Measurements from ENCODE around the gene HSF4.
"Not testable (repeated sequence)": the region's sequence is repeated elsewhere in the genome, so short reads cannot be mapped to it uniquely, and the experiment has no call there.

The HSF4 gene

GRCh38 chr16:67164599-67165061 lies at the start of gene HSF4:
HSF4 (plus strand) TSS chr16:67164745; CDS start chr16:67164812, 67 bp downstream.
- DNase-seq = no peak

- DNase-seq = no peak
Observed at GRCh38 chr16:67114793-67115192, 49.8 kb upstream of the HSF4 start.

- no peak for DNase-seq
Observed at GRCh38 chr16:67115639-67116038, 48.9 kb upstream of the HSF4 start.

DNA sequence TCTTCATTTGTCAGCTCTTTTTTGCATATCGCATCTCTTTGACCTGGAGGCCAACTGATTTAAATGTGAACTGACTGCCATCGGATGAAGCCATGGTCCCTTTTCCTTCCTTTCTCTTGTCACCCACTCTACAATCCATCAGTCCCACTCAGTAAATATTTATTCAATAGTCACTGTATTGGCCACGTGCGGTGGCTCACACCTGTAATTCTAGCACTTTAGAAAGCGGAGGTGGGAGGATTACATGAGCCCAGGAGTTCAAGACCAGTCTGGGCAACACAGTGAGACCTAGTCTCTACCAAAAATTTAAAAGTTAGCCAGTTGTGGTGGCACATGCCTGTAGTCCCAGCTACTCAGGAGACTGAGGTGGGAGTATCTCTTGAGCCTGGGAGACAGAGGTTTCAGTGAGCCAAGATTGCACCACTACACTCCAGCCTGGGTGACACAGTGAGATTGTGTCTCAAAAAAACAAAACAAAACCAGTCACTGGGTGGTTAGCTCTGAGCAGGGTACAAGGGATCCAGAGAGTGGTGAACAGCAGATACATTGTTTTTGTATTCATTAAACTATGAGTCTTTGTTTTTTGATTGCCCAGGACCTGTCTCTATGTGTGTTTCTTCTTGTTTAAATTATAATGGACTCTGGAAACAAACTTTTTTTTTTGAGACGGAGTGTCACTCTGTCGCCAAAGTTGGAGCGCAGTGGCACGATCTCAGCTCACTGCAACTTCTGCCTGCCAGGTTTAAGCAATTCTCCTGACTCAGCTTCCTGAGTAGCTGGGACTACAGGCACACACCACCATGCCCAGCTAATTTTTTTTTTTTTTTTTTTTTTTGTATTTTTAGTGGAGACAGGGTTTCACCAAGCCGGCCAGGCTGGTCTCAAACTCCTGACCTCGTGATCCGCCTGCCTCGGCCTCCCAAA lies 47.9 kb upstream of the HSF4 start:
- DNase-seq = no peak

DNA sequence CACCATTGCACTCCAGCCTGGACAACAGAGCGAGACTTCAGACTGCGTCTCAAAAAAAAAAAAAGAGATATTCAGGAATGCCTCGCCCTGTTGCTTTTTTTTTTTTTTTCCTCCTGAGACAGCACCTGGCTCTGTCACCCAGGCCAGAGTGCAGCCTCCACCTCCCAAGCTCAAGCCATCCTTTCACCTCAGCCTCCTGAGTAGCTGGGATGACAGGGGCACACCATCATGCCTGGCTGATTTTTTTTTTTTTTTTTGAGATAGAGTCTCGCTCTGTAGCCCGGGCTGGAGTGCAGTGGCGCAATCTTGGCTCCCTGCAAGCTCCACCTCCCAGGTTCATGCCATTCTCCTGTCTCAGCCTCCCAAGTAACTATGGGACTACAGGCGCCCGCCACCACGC lies 46.8 kb upstream of the HSF4 start:
- DNase-seq = no peak

DNA sequence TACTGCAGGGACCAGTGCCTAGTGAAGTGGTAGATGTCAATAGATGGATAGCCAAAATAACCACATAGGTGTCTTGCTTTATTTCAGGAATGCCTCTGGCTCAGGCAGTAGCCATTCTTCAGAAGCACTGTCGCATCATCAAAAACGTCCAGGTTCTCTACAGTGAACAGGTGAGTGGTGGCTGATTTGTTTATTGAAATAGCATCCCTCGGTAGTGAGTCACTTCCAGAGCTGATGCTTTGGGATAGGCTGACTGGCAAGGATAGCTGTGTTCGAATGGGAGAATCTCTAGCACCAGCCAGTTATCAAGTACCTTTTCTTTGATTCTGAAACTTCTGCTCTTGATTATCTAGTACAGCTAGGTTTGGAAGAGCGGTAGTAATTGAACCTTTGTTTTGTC lies 44.5 kb upstream of the HSF4 start:
- DNase-seq = no peak

DNA sequence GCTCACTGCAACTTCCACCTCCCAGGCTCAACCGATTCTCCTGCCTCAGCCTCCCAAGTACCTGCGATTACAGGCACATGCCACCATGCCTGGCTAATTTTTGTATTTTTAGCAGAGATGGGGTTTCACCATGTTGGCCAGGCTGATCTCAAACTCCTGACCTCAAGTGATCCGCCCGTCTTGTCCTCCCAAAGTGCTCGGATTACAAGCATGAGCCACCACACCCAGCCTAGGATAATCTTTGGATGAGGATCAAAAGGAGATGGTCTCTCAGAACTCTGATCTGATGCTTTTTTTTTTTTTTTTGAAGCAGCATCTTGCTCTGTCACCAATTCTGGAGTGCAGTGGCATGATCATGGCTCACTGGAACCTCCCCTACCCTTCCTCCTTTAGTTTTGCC lies 41.7 kb upstream of the HSF4 start:
- DNase-seq = not testable (repeated sequence)

- no peak for DNase-seq
Observed at GRCh38 chr16:67128417-67128816, 36.1 kb upstream of the HSF4 start.

DNA sequence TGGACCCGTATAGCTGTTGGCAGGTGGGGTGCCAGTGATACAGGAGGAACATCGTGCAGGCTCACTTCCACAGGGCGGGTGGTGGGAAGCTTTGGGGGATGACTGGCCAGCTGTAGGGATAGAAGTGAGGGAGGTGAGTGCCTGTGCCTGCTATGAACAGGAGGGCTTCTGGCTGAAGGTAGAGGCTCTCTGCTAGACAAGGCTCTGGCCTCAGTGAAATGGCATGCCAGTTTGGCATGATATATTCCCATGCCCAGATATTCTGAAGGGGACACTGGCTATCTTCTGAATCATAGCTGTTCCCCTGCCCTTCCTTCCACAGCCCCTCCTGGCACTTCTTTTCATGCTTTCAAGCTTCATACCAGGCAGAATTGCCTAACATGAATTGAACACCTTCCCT lies 35.7 kb upstream of the HSF4 start:
- DNase-seq = no peak

GRCh38 chr16:67129422-67129821 lies 35.1 kb upstream of the HSF4 start:
- no peak for DNase-seq

DNA sequence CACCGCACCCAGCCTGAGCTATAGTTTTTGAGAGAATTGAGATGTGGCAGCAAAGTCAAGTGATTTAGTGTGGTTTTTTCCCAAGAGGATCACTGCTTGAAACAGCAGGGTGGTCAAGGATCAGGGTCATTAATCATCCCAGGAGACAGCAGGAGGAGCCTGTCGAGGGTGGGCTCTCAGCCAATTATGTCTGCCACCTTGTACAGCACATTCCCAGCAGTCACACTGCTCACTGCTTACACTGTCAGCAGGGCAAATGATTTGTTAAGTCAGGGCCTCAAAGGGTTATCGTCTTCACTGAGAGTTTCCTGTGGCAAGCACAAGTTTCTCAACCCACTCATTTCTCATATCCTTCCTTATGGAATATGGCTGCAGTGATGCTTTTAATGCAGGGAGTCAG lies 26.9 kb upstream of the HSF4 start:
- no peak for DNase-seq

GRCh38 chr16:67141391-67141790 lies 23.2 kb upstream of the HSF4 start:
- DNase-seq = no peak

GRCh38 chr16:67142342-67142741 lies 22.2 kb upstream of the HSF4 start:
- no peak for DNase-seq

GRCh38 chr16:67144943-67145342 lies 19.6 kb upstream of the HSF4 start:
- no peak for DNase-seq

GRCh38 chr16:67145746-67146145 lies 18.8 kb upstream of the HSF4 start:
- DNase-seq = no peak

DNA sequence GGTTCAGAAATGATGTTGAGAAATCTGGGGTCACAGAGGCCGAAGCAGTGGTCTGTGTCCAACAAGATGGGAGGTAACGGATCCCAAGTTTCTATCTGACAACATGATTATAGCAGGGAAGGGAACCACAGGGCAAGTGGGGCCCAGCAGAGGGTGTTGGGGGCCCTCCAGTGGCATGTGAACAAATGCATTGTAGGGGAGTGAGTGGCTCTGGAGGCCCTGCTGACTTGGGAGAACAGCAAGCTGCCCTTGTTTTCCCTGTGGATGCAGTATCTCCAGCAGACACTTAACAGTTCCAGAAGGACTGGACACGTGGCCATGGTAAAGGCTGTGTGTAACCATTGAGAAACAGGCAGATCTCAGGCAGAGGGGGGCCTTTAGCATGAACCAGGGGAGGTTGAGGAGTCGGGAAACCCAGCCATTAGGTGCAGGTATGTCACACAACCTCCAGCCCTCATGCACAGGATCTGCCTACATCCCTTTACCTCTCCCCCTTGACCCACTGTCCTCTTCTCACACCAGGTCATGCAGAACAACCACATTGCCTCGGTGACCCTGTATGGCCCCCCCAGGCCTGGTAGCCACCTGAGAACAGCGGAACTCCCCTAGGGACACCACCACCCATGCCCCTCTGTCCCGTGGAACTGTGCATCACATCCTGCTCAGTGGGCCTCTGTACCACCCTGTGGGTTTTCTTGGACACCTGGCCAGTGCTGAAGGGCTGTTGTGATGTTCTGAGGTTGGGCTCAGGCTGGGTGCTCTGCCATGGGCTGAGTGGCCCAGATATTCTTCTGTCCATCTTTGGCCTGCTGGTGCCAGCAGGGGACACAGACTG lies 17.8 kb upstream of the HSF4 start:
- no peak for DNase-seq

DNA sequence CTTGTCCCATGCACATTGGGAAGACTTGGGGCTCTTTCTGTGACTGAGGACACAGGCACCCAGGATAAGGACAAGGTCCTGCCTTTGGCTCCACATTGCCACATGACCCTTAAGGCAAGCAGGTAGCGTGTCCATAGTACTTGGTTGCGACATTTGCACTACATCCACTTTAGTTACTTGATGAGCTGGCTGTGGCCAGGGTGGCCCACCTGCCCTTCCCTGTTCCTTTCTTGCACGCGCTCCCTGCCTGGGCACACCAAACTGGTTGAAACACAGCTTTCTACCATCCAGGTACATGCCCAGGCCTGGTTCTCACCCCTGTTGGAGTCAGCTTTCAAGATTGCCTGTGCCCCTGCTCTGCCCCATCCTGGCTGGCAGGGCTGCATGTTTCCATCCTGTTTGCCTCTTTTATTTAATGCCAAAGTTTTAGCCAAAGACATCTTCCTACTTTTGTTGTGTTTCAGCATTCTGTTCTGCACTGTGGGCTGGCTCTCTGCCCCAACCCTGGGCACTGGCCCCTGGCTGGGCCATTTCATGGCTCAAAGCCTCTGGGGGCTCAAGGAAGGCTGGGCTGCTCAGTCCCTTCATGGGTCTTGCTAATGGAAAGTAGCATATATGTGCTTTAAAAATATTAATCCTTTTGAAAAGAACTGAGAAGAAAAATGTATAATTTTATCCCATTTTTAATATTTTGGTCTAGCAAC lies 17.0 kb upstream of the HSF4 start:
- DNase-seq = no peak

DNA sequence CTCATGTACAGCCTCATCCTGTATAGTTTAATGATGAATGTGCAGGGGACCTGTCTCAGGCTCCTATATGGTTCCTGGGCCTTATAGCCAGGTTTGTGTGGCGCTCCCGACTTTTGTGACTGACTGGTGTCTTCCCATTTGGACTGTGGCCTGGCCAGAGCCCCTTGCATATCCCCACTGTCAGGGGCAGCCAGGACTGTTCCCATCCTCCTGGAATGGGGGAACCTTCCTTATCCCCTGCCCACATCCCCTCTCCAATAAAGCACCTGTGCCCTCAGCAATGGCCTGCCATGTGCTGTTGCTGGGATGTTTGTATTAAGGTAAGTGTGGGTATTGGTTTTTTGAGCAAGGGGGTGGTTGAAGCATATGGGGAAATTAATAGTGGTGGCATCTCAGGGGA lies 16.3 kb upstream of the HSF4 start:
- no peak for DNase-seq

DNA sequence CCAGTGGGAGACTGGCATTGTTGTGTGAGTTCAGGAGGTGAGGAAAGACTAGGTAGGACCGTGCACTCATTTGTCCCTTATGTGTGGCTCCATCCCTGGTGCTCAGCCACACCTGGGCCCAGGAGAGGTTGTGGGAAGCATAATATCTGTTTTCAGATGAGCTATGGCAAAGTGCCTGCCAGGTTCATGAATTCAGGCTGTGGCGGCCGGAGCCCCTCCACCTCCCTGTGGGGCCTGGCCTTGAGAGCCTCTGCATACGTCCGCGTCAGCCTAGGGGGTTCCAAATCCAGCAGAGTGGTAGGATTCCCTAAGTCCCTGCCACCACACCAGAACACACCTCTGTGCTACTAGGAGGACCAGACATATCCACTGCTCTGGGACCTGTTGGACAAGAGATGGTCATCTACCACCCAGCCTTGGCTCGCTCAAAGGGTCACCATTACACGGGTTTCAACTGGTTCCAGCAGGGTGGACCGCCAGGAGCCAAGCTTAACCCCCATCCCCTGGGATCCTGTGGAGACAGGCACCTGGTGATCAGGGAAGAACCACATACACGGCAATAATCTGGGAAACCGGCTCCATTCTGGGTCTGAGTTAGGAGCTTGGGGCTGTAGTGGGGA lies 15.8 kb upstream of the HSF4 start:
- DNase-seq = no peak

- no peak for DNase-seq
Observed at GRCh38 chr16:67149276-67150046, 15.1 kb upstream of the HSF4 start.

DNA sequence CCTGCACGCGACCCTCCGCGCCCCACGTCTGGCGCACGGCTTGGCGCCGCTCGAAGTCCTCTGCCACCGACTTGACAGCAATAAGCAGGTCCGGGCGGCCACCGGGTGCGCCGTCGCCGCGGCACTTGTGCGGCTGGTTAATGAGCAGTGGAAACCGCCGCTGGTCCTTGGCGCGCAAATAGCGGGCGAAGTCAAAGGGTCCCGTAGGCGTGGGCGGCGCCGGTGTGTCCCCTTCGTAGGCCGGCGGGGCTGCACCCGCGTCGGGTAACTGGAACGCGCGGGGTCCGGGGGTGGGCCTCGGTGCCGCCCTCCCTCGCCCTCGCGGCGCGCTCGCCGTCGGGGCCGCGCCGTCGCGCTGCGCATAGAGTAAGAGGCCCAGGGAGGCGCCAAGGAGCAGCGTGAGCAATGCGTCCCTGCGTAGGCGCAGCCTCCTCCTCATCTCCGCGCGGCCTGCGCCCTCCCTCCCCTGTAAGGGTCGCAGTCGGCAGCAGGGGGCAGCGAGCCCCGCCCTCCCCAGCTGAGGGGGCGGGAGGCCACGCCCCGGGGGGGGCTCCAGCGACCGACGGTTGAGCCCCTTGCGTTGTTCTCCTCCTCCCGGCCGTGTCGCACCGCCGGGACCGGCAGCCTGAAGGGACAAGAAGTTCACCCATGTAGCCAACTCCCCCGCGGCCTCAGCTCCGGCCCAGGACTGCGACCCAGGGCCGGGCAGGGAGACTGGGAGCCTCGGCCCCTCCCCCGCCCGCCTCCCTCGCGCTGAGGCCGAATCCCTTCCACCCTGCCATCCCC lies 14.3 kb upstream of the HSF4 start:
- DNase-seq = peak in 1 of 6 experiments; percentile 12

All from stimulated activated naive CD4-positive, alpha-beta T cell (primary cell).